ENCODE measurements around the gene CDH13.

Gene CDH13

DNA sequence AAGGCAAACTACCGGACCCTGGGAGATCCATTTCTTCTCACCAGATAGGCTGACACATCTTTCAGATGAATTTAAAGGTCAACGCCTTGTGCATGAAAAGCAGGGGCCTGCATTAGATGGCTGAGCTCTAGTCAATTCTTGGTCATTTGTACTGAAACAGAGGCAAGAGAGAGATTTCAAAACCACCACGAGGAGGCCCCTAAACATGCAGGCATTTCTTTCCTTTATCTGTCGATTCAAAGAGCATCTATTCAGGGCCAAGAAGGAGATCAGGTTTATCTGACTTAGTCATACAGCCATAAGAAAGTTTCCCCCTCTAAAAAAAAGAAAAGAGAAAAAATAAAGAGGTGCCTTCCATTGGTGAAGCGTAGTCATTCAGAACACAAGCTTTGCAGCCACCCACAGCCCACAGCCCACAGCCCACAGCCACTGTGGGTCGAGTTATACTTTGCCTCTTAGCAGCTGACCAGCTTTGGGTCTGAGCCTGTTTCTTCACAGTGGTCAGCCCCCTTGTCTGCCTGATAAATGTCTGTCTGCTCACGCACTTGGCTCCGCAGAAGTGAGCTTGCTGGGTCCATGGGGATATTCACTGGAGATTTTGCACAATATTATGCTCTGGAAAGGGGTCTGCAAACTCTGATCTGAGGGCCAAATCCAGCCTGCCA lies 207.5 kb downstream of the CDH13 start:
- TF ChIP-seq ZFX (IDR thresholded peaks at IDR 0.05) (no peak), CTCF (conservative IDR thresholded peaks at IDR 0.05) (no peak)
- H3K27ac ChIP-seq, result no peak overlapping the region

DNA sequence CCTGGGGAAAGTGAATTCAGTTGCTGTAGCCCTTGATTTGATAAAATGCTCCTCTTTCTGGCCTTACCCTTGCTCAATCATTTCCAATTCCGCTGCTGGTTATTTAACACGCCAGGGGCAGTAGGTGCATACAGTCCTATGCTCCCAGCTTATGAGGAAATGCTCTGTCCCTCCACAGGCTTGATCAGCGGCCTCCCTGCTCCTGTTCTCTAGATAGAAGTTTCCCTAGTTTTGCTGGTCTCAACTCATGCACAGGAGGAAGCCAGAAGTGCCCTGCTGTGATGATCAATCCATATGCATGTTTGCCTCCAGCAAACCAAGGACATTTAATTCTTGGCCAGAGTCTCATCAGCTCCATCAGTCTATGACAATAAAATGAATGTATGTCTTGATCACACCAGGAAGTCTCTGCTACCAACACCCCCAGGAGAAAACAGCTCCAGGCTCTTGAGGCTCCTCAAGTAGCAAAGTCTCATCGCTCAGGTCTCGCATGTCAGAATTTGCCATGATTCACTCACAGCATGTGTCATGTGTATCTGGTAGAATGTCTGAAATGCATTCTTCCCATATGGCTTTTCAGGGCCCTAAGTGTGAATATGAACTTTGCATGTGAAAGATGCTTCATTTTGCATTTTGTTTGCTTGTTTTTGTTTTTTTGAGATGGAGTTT lies 208.9 kb downstream of the CDH13 start:
- no peak overlapping the region for H3K27ac ChIP-seq
- no peak for TF ChIP-seq ZFX (IDR thresholded peaks at IDR 0.05)
- TF ChIP-seq CTCF (conservative IDR thresholded peaks at IDR 0.05), result no peak

GRCh38 chr16:82841108-82841507 lies 214.3 kb downstream of the CDH13 start:
- no peak overlapping the region for H3K27ac ChIP-seq
- no peak for TF ChIP-seq CTCF (conservative IDR thresholded peaks at IDR 0.05)
- no peak for TF ChIP-seq ZFX (IDR thresholded peaks at IDR 0.05)

DNA sequence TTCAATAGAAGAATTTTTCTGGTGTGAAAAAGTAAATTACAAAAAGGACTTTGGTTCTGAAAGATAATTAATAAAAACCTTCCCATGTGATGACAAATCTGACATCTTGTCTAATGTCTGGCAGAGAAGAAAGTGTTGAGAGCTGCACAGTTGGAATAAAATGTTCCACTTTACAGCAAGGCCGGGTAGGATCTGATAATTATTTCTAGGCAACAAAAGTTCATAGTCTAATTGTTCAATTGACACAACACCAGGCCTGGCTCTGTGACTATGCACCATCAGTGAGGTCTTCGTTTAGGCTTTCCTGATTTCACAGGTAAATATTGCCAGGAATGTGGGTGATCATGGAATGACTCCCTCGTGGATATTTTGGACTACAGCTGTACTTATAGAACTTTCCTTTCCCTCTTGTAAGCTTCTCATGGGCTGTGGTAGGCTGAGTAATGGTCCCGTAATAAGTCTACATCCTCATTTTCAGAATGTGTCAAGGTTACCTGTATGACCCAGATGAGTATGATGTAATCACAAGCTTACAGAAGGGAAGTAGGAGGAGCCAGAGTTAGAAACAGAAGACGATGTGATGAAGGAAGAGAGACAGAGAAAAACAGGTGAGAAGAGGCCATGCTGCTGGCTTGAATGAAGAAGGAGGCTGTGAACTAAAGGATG lies 217.0 kb downstream of the CDH13 start:
- TF ChIP-seq ZFX (IDR thresholded peaks at IDR 0.05) (no peak), CTCF (conservative IDR thresholded peaks at IDR 0.05) (no peak)
- H3K27ac ChIP-seq, result no peak overlapping the region

DNA sequence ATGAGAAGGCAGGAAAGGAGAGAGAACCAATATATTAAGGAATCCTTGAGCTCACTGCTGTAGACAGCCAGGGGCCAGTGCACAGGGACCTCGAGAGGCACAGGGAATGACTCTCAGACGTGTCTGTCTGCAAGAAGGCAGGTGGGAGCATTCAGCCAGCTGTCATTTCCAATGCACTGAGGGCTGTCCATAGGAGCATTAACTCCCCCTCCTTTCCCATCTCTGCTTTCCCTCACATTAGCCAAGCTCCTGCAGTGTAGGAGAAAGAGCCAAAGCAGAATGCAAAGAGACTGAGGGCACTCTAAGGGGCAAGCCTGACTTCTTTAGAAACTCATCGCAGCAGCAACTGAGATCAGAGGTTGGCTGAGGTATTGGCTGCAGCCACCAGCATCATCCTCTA lies 218.3 kb downstream of the CDH13 start:
- no peak overlapping the region for H3K27ac ChIP-seq
- TF ChIP-seq ZFX (IDR thresholded peaks at IDR 0.05) (no peak), CTCF (conservative IDR thresholded peaks at IDR 0.05) (no peak)

DNA sequence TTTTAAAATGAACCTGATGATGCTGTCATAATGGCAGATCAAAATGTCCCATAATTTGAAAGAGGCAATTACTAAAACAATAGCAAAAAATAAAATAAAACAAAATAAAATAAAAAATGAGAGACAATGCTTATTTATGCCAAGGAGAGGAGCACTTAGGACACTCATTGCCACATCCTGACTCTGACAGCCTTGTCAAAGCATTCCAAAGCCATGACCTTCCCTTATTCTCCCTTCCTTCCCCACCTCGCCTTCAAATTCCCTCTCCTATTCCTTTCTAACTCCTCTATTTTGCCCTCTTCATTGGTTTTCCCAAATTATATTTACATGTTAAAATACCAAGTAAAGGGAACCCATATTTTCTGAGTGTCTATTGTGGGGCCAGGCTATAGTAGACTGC lies 220.0 kb downstream of the CDH13 start:
- TF ChIP-seq CTCF (conservative IDR thresholded peaks at IDR 0.05), result no peak
- TF ChIP-seq ZFX (IDR thresholded peaks at IDR 0.05), result no peak
- no peak overlapping the region for H3K27ac ChIP-seq

DNA sequence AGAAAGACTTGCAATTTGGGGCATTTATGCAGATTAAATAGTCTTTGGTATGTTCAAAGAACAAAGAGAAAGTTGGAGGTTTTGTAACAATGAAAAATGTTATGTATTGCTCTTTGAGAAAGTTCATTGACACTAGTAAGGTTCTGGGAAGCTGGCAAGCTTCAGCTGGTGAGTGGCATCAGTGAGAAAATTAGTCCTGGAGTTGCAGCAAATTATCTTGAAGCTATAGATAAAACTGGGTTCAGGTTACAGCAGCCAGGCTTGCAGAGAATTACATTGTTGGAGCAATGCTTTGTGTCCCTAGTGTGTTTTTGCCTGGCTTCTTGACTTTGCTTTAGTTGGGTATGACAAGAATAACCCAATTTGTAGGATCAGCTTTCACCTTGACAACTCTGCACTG lies 221.2 kb downstream of the CDH13 start:
- no peak overlapping the region for H3K27ac ChIP-seq
- no peak for TF ChIP-seq ZFX (IDR thresholded peaks at IDR 0.05)
- TF ChIP-seq CTCF (conservative IDR thresholded peaks at IDR 0.05), result no peak
